Small intestine (tissue), 7 donors: ENCODE results near the gene SORL1. TPM values are rescaled to one million over a fixed set of nuclear protein-coding genes. Genes with fewer than 3 reads are reported as not detected.

Source experiments
- DNase-seq, 2 donors: peaks; one replicate each; pipeline versions ENCODE4 v3.0.0 to v3.0.0-alpha.2; 2013
- FAIRE-seq: peaks from 2 replicates; lab custom pipeline; 2012; peaks lifted over from hg19 to GRCh38; lab: Jason Lieb, UNC
- H3K27ac ChIP-seq, 3 donors: one replicate each; pipeline ENCODE4 v1.5.1; 2013; ENCODE audit warnings: low read length in 2 of 3, mild to moderate bottlenecking in 2 of 3, control low read depth in 1 of 3, inconsistent platforms in 1 of 3, low read depth in 1 of 3, moderate library complexity in 1 of 3
- H3K27me3 ChIP-seq, 3 donors: one replicate each; pipeline ENCODE4 v1.6.1; 2013; ENCODE audit warnings: low read length in 3 of 3, inconsistent platforms in 1 of 3; ENCODE audit not compliant: control insufficient read depth in 3 of 3, insufficient read depth in 3 of 3
- H3K36me3 ChIP-seq, 3 donors: one replicate each; pipeline ENCODE4 v1.6.1; 2013; ENCODE audit warnings: low read length in 3 of 3, inconsistent platforms in 1 of 3, low read depth in 1 of 3, mild to moderate bottlenecking in 1 of 3, moderate library complexity in 1 of 3; ENCODE audit not compliant: control insufficient read depth in 3 of 3, insufficient read depth in 2 of 3
- H3K4me1 ChIP-seq, 3 donors: one replicate each; pipeline ENCODE4 v1.6.1; 2013; ENCODE audit warnings: low read length in 2 of 3, inconsistent platforms in 1 of 3, low read depth in 1 of 3, mild to moderate bottlenecking in 1 of 3, moderate library complexity in 1 of 3; ENCODE audit not compliant: control insufficient read depth in 3 of 3, insufficient read depth in 2 of 3
- H3K4me3 ChIP-seq, 3 donors: one replicate each; pipeline ENCODE4 v1.5.1; 2013; ENCODE audit warnings: low read length in 3 of 3, control low read depth in 1 of 3, inconsistent platforms in 1 of 3, low read depth in 1 of 3, mild to moderate bottlenecking in 1 of 3, moderate library complexity in 1 of 3
- H3K9me3 ChIP-seq, 2 donors: one replicate each; pipeline ENCODE4 v1.6.1; 2013; ENCODE audit warnings: low read depth in 1 of 2, low read length in 1 of 2; ENCODE audit not compliant: control insufficient read depth in 2 of 2, insufficient read depth in 1 of 2
- WGBS, 3 donors: extraction: QIAGEN DNeasy Blood & Tissue Kit; methylation state at CpG; one replicate each; pipeline ENCODE4 v1.1.7; 2013; 5-methylcytosine and 5-hydroxymethylcytosine counted together
- polyA plus RNA-seq, 4 donors: library from polyadenylated mRNA; stranded (reverse) in 3 of 4; unstranded in 1 of 4; fragments of 200-250 nt in 3 of 4; fragments of 120-200 nt in 1 of 4; gene quantifications; one replicate each; pipeline versions ENCODE4 v1.2.1 to v1.2.3, GENCODE V29; 2013
- donor health status: healthy with polysubstance abuse.
- donor health status: control.
- donor health status: control.
- donor health status: Bipolar disorder and iron deficiency.
- donor health status: healthy.

The SORL1 gene
- polyA plus RNA-seq, 4 donors, result 4.6 to 64.5 (median 5.8) TPM

- Histone ChIP-seq H3K9me3 (peaks cover 0 to 3% of the 10 kb centered on the region in 2 donors), H3K4me1 (no peaks in the 10 kb centered on the region), H3K36me3 (peaks cover 2 to 42% (median 3%) of the 10 kb centered on the region in 3 donors), H3K27ac (no peak overlapping the region), H3K27me3 (no peaks in the 10 kb centered on the region), H3K4me3 (no peak overlapping the region)
- WGBS, 3 donors, result 79 to 82% (median 79%) methylated on average over 16 of the region's 16 CpGs
- FAIRE-seq (no peak), DNase-seq (no peak)
Measured at GRCh38 chr11:121577106-121577848, 125.2 kb downstream of the SORL1 start.

- H3K4me3 ChIP-seq, result no peak overlapping the region
- no peaks in the 10 kb centered on the region for H3K27me3 ChIP-seq
- 62 to 82% (median 78%) methylated on average over 10 of the region's 10 CpGs for whole genome bisulfite sequencing, 3 donors
- no peak overlapping the region for H3K27ac ChIP-seq
- no peaks in the 10 kb centered on the region for H3K4me1 ChIP-seq
- FAIRE-seq (no peak), DNase-seq (no peak)
- peaks cover 2 to 43% (median 3%) of the 10 kb centered on the region in 3 donors for H3K36me3 ChIP-seq
- peaks cover 0 to 3% of the 10 kb centered on the region in 2 donors for H3K9me3 ChIP-seq
Measured at GRCh38 chr11:121578251-121578976, 126.3 kb downstream of the SORL1 start.

GRCh38 chr11:121580154-121580553 is 128.0 kb downstream of the SORL1 start:
- WGBS, 3 donors, result 86 to 96% (median 90%) methylated on average over 4 of the region's 4 CpGs
- no peak overlapping the region for H3K4me3 ChIP-seq
- peaks cover 0 to 3% of the 10 kb centered on the region in 2 donors for H3K9me3 ChIP-seq
- DNase-seq (no peak), FAIRE-seq (no peak)
- no peak overlapping the region for H3K27ac ChIP-seq
- peaks cover 0 to 9% (median 0%) of the 10 kb centered on the region in 3 donors for H3K4me1 ChIP-seq
- H3K27me3 ChIP-seq, result no peaks in the 10 kb centered on the region
- H3K36me3 ChIP-seq, result peaks cover 2 to 42% (median 2%) of the 10 kb centered on the region in 3 donors

- Histone ChIP-seq H3K4me1 (peaks cover 0 to 20% (median 0%) of the 10 kb centered on the region in 3 donors), H3K4me3 (no peak overlapping the region), H3K27me3 (no peaks in the 10 kb centered on the region), H3K9me3 (peaks cover 0 to 3% of the 10 kb centered on the region in 2 donors), H3K27ac (no peak overlapping the region), H3K36me3 (peaks cover 0 to 32% (median 2%) of the 10 kb centered on the region in 3 donors)
- FAIRE-seq, result no peak
- DNase-seq, result no peak
- 85 to 90% (median 89%) methylated on average over 4 of the region's 4 CpGs for WGBS, 3 donors
Measured at GRCh38 chr11:121581607-121582006, 129.5 kb downstream of the SORL1 start.

GRCh38 chr11:121582296-121582695 is 130.2 kb downstream of the SORL1 start:
- Histone ChIP-seq H3K27ac (peak overlapping the region in 1 of 3 donors; percentile 14), H3K4me3 (no peak overlapping the region), H3K36me3 (peaks cover 0 to 25% (median 2%) of the 10 kb centered on the region in 3 donors), H3K27me3 (no peaks in the 10 kb centered on the region), H3K4me1 (peaks cover 0 to 25% (median 0%) of the 10 kb centered on the region in 3 donors), H3K9me3 (peaks cover 0 to 3% of the 10 kb centered on the region in 2 donors)
- DNase-seq, result peak; percentile 9 to 26
- FAIRE-seq, result no peak
- 19 to 27% (median 25%) methylated on average over 4 of the region's 4 CpGs for WGBS, 3 donors

GRCh38 chr11:121583825-121584224 is 131.7 kb downstream of the SORL1 start:
- H3K27ac ChIP-seq, result no peak overlapping the region
- WGBS, 3 donors, result 76 to 91% (median 84%) methylated on average over 3 of the region's 3 CpGs

GRCh38 chr11:121586750-121587149 is 134.6 kb downstream of the SORL1 start:
- DNase-seq (peak; percentile 89 to 97), FAIRE-seq (no peak)
- H3K27me3 ChIP-seq, result no peaks in the 10 kb centered on the region
- peaks cover 0 to 36% (median 1%) of the 10 kb centered on the region in 3 donors for H3K4me1 ChIP-seq
- 6 to 76% (median 37%) methylated on average over 2 of the region's 2 CpGs for WGBS, 3 donors
- H3K4me3 ChIP-seq, result peak overlapping the region in 1 of 3 donors; percentile 40
- H3K9me3 ChIP-seq, result no peaks in the 10 kb centered on the region
- peaks cover 0 to 44% (median 10%) of the 10 kb centered on the region in 3 donors for H3K36me3 ChIP-seq
- peak overlapping the region; percentile 52 to 93 (median 64) for H3K27ac ChIP-seq

More at GRCh38 chr11:121583825-121584224, 131.7 kb downstream of the SORL1 start:
- H3K27me3 ChIP-seq, result no peaks in the 10 kb centered on the region
- FAIRE-seq, result no peak
- DNase-seq, result no peak
- peaks cover 0 to 36% (median 1%) of the 10 kb centered on the region in 3 donors for H3K4me1 ChIP-seq
- H3K4me3 ChIP-seq, result no peak overlapping the region
- H3K36me3 ChIP-seq, result peaks cover 0 to 34% (median 2%) of the 10 kb centered on the region in 3 donors
- H3K9me3 ChIP-seq, result peaks cover 0 to 3% of the 10 kb centered on the region in 2 donors

- Histone ChIP-seq H3K4me1 (peaks cover 0 to 36% (median 1%) of the 10 kb centered on the region in 3 donors), H3K27me3 (no peaks in the 10 kb centered on the region), H3K4me3 (peak overlapping the region in 1 of 3 donors; percentile 40), H3K27ac (peak overlapping the region; percentile 52 to 93 (median 64)), H3K36me3 (peaks cover 0 to 46% (median 13%) of the 10 kb centered on the region in 3 donors), H3K9me3 (no peaks in the 10 kb centered on the region)
- 14 to 58% (median 21%) methylated on average over 2 of the region's 2 CpGs for WGBS, 3 donors
- DNase-seq (peak; percentile 74 to 90), FAIRE-seq (no peak)
Measured at GRCh38 chr11:121587182-121587581, 135.1 kb downstream of the SORL1 start.
